ENCODE measurements around the gene MCM8. TPM values are rescaled to one million over a fixed set of nuclear protein-coding genes. Genes with fewer than 3 reads are reported as not detected.
A peak's percentile ranks its signal among the peaks of the same experiment; 100 is the strongest.

The MCM8 gene
- polyA plus RNA-seq (2013, experiment 1 of 2): 15.4 TPM
- polyA plus RNA-seq (2013, experiment 2 of 2): 15.5 TPM

DNA sequence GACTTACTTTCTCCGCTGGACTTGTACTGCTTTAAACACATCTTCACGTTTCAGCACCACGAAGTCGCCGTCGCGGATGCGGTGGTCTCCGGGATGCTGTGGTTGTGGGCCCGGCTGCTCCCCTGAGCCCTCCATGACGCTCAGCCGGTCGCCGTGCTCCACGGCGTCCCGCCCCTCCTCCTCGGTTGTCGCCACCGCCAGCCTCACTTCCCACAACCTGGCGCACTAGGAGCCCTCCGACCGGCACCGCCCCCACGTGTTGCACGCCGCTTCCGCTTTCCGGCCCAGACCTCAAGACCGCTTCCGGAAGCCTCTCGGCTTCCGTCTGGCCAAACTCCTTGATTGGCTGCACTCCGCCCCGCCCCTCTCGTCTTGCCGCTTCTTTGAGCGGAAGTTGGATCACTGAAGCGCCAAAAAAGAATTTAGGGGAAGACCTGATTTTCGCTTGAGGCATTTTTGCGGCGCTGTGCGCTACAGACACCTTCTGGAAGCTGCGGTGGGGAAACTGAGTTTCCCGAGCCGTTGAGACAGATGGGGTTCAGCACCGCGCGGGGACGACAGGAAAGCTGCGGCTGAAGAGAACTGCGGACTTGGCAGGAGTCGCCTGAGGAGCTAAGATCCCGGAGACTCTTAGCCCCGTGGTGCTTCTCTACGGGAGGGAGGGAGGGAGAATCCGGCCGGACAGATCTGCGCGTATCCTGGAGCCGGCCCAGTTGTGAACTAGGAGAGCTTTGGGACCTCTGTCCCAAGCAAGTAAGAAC is at the start of gene MCM8, which contains the start of gene TRMT6:
MCM8 (plus strand) TSS at position 382 of the 761 bp plus-strand sequence. CDS start 1,364 bp downstream, outside the sequence.
TRMT6 (minus strand) TSS at position 263 of the 761 bp plus-strand sequence; CDS start at position 135, 128 bp downstream.
- H3K4me3 ChIP-seq (ENCODE audit: extremely low read depth, insufficient read depth, low read length, poor library complexity, severe bottlenecking): peak within 1 kb of the TSS; percentile 78
- peak within 1 kb of the TSS; percentile 71 for H3K27ac ChIP-seq (ENCODE audit: low read depth, low read length, severe bottlenecking)
- H3K36me3 ChIP-seq (ENCODE audit: control insufficient read depth, insufficient read depth, low read length): peaks cover 59% of the 10 kb centered on the region
- no peaks in the 10 kb centered on the region for H3K4me1 ChIP-seq (ENCODE audit: control insufficient read depth, insufficient read depth, low read length, poor library complexity, severe bottlenecking)
- 0% methylated on average over 55 to 57 of the region's 61 CpGs for WGBS, 2 experiments (ENCODE audit: insufficient coverage in 2 of 2)
- H3K9me3 ChIP-seq (ENCODE audit: control insufficient read depth, low read length): no peaks in the 10 kb centered on the region

DNA sequence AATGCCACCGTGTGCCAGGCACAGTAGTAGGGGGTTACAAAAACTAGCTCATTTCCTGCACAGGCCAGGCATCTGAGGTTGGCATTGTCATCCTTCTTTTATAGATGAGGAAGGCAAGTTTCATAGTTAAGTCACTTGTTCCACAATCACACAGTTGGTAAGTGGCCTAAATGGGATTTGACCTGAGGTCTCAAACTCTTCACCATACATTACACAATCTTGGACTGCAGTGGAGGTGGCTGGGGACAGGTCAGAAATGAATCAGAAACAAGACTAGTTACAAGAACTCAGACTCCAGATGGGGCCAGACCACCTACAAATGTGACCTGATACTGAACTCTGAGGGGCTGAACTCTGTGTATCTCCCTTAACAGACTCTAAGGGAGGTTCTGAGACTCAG is 49.5 kb upstream of the MCM8 start:
- Histone ChIP-seq H3K4me1 (ENCODE audit: control insufficient read depth, insufficient read depth, low read length, poor library complexity, severe bottlenecking) (no peaks in the 10 kb centered on the region), H3K4me3 (ENCODE audit: extremely low read depth, insufficient read depth, low read length, poor library complexity, severe bottlenecking) (no peak overlapping the region), H3K27ac (ENCODE audit: low read depth, low read length, severe bottlenecking) (no peak overlapping the region), H3K36me3 (ENCODE audit: control insufficient read depth, insufficient read depth, low read length) (no peaks in the 10 kb centered on the region), H3K9me3 (ENCODE audit: control insufficient read depth, low read length) (no peaks in the 10 kb centered on the region)
- 90 to 100% methylated on average over 1 of the region's 1 CpG for WGBS, 2 experiments (ENCODE audit: insufficient coverage in 2 of 2)

DNA sequence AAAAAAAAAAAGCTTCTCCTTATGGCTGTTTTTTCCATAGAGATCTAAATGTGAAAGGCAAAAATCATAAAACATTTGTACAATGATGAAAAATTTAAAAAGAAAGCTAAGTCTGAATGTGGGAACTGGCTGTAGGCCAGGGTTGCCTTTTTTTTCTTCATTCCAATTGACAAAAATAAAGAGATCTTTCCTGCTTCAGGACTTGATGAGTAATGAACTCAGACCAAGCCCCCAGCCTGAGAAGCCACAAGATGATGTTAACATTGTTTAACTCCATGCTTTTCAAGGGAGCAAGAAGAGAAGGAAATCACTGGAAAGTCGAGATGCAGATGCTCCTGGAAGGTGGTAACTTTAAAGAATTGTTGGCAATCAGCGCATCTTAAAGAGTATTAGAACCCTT is 41.5 kb upstream of the MCM8 start:
- Histone ChIP-seq H3K36me3 (ENCODE audit: control insufficient read depth, insufficient read depth, low read length) (no peaks in the 10 kb centered on the region), H3K9me3 (ENCODE audit: control insufficient read depth, low read length) (no peaks in the 10 kb centered on the region), H3K4me1 (ENCODE audit: control insufficient read depth, insufficient read depth, low read length, poor library complexity, severe bottlenecking) (no peaks in the 10 kb centered on the region), H3K4me3 (ENCODE audit: extremely low read depth, insufficient read depth, low read length, poor library complexity, severe bottlenecking) (no peak overlapping the region), H3K27ac (ENCODE audit: low read depth, low read length, severe bottlenecking) (no peak overlapping the region)
- WGBS, 2 experiments (ENCODE audit: insufficient coverage in 2 of 2): 67% methylated on average over 1 of the region's 2 CpGs; no CpG with 5 or more reads in 1 of the 2 experiments

DNA sequence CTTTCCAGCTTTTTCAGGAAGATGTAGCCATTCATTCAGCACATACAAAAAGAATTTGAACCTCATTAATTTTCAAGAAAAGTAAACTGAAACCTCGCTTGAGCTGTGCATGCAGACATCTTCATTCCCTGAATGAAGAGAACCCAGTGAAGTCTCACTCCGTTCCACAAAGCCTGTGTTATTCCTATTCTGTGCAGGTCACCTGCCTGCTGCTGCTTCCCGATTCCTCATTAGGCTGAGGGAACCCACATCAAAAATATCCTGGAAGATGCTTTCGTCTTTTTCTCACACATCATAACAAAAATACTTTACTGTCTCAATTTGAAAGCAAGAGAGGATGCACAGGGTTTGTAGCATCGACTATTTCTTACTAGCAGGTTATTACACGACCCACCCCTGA is 40.3 kb upstream of the MCM8 start:
- no peaks in the 10 kb centered on the region for H3K36me3 ChIP-seq (ENCODE audit: control insufficient read depth, insufficient read depth, low read length)
- H3K4me3 ChIP-seq (ENCODE audit: extremely low read depth, insufficient read depth, low read length, poor library complexity, severe bottlenecking): no peak overlapping the region
- no peaks in the 10 kb centered on the region for H3K4me1 ChIP-seq (ENCODE audit: control insufficient read depth, insufficient read depth, low read length, poor library complexity, severe bottlenecking)
- 67 to 84% methylated on average over 3 to 4 of the region's 6 CpGs for WGBS, 2 experiments (ENCODE audit: insufficient coverage in 2 of 2)
- H3K27ac ChIP-seq (ENCODE audit: low read depth, low read length, severe bottlenecking): no peak overlapping the region
- no peaks in the 10 kb centered on the region for H3K9me3 ChIP-seq (ENCODE audit: control insufficient read depth, low read length)

DNA sequence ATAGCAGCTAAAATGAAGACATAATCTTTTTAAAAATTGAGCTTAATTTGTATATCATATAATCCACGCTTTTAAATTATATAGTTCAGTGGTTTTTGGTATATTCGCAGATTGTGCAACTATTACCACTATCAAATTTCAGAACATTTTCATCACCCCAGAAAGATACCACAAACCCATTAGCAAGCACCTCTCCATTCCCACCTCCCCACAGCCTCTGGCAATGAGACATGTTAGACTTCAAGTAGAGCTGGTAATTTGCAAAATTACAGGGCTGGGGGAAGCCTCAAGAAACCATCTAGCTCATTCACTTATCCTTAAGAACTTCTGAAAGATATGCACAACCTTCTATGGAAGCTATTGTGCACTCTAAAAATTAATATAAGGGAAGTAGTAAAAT is 37.3 kb upstream of the MCM8 start:
- Histone ChIP-seq H3K4me3 (ENCODE audit: extremely low read depth, insufficient read depth, low read length, poor library complexity, severe bottlenecking) (no peak overlapping the region), H3K4me1 (ENCODE audit: control insufficient read depth, insufficient read depth, low read length, poor library complexity, severe bottlenecking) (peaks cover under 1% of the 10 kb centered on the region), H3K27ac (ENCODE audit: low read depth, low read length, severe bottlenecking) (no peak overlapping the region), H3K36me3 (ENCODE audit: control insufficient read depth, insufficient read depth, low read length) (no peaks in the 10 kb centered on the region), H3K9me3 (ENCODE audit: control insufficient read depth, low read length) (no peaks in the 10 kb centered on the region)
- WGBS, 2 experiments (ENCODE audit: insufficient coverage in 2 of 2): 100% methylated on average over 1 of the region's 2 CpGs; no CpG with 5 or more reads in 1 of the 2 experiments

DNA sequence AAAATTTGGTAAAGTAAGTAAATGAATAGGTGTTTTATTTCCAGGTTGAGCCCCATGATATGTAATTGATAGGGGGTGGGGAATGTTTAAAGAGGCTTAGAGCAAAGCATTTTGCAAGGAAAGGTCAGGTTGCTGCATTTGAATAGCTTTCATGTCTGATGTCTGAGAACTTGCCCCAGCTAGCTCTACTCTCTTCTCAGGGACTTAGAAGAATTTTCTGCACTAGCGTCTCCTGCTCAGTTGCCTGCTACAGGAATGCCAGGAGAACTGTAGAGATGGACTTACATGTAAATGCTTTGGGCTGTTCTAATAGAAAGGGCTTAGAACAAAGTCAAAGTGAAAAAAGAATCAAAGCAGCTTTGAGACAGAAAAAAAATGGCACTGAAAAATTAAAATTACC is 35.6 kb upstream of the MCM8 start:
- Histone ChIP-seq H3K27ac (ENCODE audit: low read depth, low read length, severe bottlenecking) (no peak overlapping the region), H3K4me3 (ENCODE audit: extremely low read depth, insufficient read depth, low read length, poor library complexity, severe bottlenecking) (no peak overlapping the region), H3K4me1 (ENCODE audit: control insufficient read depth, insufficient read depth, low read length, poor library complexity, severe bottlenecking) (peaks cover 16% of the 10 kb centered on the region), H3K9me3 (ENCODE audit: control insufficient read depth, low read length) (no peaks in the 10 kb centered on the region), H3K36me3 (ENCODE audit: control insufficient read depth, insufficient read depth, low read length) (no peaks in the 10 kb centered on the region)
- WGBS, 2 experiments (ENCODE audit: insufficient coverage in 2 of 2): 56 to 60% methylated on average over 1 of the region's 1 CpG

DNA sequence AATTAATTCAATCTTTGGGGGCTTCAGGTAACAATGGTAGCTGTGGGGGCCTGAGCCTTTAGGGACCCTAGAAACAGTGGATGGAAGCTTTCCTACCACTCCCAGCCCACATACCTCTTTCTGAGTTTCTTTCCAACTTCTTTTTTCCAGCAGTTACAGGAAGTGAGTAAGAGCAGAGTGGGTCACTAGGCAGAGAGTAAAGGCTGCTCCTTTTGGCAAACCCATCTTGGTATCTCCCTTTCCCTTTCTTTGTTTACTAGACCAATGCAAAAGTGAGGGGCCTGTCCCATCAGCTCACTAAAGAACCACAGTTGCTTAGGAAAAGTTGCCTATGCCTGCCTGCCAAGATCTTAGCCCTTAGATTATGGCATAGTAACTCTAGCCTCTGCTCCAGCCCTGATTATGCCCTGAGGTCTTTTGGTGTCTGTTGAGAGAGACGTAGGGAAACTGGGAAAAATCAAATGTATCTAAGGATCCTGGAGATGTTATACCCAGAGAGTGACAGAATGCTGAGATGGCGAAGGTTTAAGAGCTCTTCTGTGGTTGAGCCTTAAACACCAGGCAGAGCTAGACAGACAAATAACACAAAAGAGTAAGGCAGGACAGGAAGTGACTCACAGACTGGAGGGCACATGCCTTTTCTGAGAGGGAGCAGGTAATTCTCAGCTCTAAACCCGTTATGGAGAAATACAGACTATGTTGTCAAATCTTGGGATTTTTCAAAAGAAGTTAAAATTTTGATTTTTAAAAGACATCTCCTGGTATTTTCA is 31.4 kb upstream of the MCM8 start:
- Histone ChIP-seq H3K4me1 (ENCODE audit: control insufficient read depth, insufficient read depth, low read length, poor library complexity, severe bottlenecking) (peaks cover 23% of the 10 kb centered on the region), H3K4me3 (ENCODE audit: extremely low read depth, insufficient read depth, low read length, poor library complexity, severe bottlenecking) (no peak overlapping the region), H3K27ac (ENCODE audit: low read depth, low read length, severe bottlenecking) (peak overlapping the region; percentile 95), H3K36me3 (ENCODE audit: control insufficient read depth, insufficient read depth, low read length) (no peaks in the 10 kb centered on the region), H3K9me3 (ENCODE audit: control insufficient read depth, low read length) (no peaks in the 10 kb centered on the region)
- WGBS, 2 experiments (ENCODE audit: insufficient coverage in 2 of 2): 47 to 56% methylated on average over 3 of the region's 3 CpGs

DNA sequence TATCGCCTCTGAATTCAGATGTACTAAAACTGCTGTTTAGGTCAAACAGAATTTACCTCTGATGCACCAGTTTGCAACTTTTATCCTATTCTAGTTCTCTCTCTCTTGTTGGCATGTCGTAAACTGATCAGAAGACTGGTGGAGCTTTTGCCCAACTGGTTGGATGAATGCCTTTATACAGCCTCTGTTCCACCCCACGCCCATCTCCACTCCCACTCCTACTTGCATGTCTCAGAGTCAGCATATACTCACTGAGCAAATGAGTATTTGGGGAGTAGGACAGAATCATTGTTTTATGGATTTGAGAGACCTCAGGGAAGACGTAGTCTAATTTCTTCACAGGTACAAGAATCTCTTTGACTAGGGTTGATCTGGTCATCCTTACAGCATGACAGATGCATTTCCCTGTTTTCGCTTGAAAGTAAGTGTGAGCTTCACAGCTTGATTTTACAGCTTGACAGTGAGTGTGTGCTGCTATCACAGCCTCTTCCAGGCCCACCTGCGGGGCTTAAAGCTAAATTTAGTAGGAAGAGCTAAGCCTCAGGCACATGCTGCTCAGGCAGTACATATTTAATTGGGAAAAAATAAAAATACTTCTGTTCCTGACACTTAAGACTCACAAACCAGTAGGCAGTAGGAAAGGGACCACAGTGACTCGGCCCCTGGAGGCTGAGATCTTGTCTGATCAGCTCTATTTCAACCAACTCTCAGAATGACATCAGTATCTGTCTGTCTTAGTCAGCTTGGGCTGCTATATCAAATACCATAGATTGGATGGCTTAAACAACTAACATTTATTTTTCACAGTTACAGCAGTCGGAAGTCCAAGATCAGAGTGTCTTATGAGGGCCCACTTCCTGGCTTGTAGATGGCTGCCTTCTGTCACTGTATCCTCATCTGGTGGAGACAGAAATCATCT is 30.6 kb upstream of the MCM8 start:
- no peaks in the 10 kb centered on the region for H3K36me3 ChIP-seq (ENCODE audit: control insufficient read depth, insufficient read depth, low read length)
- H3K4me1 ChIP-seq (ENCODE audit: control insufficient read depth, insufficient read depth, low read length, poor library complexity, severe bottlenecking): peaks cover 23% of the 10 kb centered on the region
- 76 to 91% methylated on average over 5 to 6 of the region's 8 CpGs for WGBS, 2 experiments (ENCODE audit: insufficient coverage in 2 of 2)
- no peaks in the 10 kb centered on the region for H3K9me3 ChIP-seq (ENCODE audit: control insufficient read depth, low read length)
- H3K27ac ChIP-seq (ENCODE audit: low read depth, low read length, severe bottlenecking): peak overlapping the region; percentile 95
- H3K4me3 ChIP-seq (ENCODE audit: extremely low read depth, insufficient read depth, low read length, poor library complexity, severe bottlenecking): no peak overlapping the region

DNA sequence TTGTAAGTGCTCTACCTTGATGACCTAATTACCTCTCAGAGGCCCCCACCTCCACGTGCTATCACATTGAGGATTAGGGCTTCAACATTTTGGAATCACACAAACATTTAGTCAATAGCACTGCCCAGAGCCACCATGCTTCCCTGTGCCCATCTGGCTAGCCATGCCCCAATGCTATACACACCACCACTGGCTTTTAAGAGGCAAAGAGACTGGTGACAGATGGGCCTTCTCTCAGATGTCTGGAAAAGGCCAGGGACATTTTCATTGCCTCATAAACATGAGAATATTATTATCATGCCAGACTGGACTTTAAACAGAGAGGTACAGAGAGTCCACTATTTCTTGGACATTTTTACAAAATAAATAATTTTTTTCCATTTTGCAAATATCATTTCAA is 29.9 kb upstream of the MCM8 start:
- 67 to 75% methylated on average over 1 of the region's 1 CpG for WGBS, 2 experiments (ENCODE audit: insufficient coverage in 2 of 2)
- Histone ChIP-seq H3K4me3 (ENCODE audit: extremely low read depth, insufficient read depth, low read length, poor library complexity, severe bottlenecking) (no peak overlapping the region), H3K27ac (ENCODE audit: low read depth, low read length, severe bottlenecking) (no peak overlapping the region), H3K36me3 (ENCODE audit: control insufficient read depth, insufficient read depth, low read length) (no peaks in the 10 kb centered on the region), H3K4me1 (ENCODE audit: control insufficient read depth, insufficient read depth, low read length, poor library complexity, severe bottlenecking) (peaks cover 23% of the 10 kb centered on the region), H3K9me3 (ENCODE audit: control insufficient read depth, low read length) (no peaks in the 10 kb centered on the region)

DNA sequence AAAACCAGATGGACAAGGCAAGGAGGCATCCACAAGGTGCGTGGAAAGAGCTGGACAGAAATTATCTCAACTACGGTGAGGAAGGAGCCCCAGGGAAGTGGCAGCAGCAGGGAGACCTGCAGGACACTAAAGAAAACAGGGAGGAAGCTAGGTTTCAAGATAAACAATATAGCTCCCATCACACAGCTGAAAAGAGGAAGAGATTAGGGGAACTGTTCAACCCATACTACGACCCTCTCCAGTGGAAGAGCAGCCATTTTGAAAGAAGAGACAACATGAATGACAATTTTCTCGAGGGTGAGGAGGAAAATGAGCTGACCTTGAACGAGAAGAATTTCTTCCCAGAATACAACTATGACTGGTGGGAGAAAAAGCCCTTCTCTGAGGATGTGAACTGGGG is 27.0 kb upstream of the MCM8 start:
- 89 to 100% methylated on average over 1 to 4 of the region's 5 CpGs for WGBS, 2 experiments (ENCODE audit: insufficient coverage in 2 of 2)

More for the DNA sequence above, 27.0 kb upstream of the MCM8 start:
- H3K4me1 ChIP-seq (ENCODE audit: control insufficient read depth, insufficient read depth, low read length, poor library complexity, severe bottlenecking): peaks cover 20% of the 10 kb centered on the region
- no peak overlapping the region for H3K4me3 ChIP-seq (ENCODE audit: extremely low read depth, insufficient read depth, low read length, poor library complexity, severe bottlenecking)
- no peaks in the 10 kb centered on the region for H3K36me3 ChIP-seq (ENCODE audit: control insufficient read depth, insufficient read depth, low read length)
- H3K27ac ChIP-seq (ENCODE audit: low read depth, low read length, severe bottlenecking): no peak overlapping the region
- H3K9me3 ChIP-seq (ENCODE audit: control insufficient read depth, low read length): no peaks in the 10 kb centered on the region
